Gastrocnemius medialis (tissue), 4 donors: ENCODE data around the gene NUDT8. TPM values are rescaled to one million over a fixed set of nuclear protein-coding genes. Genes with fewer than 3 reads are reported as not detected.

Experiments used
- ATAC-seq, 2 donors: fragments of 150-250 bp; one replicate each; pipeline ENCODE4 v1.9.1; 2016
- DNase-seq, 2 donors: peaks; one replicate each; pipeline ENCODE4 v3.0.0-alpha.2; 2019
- H3K27ac ChIP-seq, 4 donors: fragments of 200-600 bp; sonication (generic); 1 replicate in 1 of 4; 2 replicates in 3 of 4; pipeline ENCODE4 v1.5.1; 2016 to 2018; ENCODE audit warnings: mild to moderate bottlenecking in 2 of 4, moderate library complexity in 1 of 4
- H3K27me3 ChIP-seq, 3 donors: fragments of 200-600 bp; sonication (generic) in 2 of 3; 1 replicate in 1 of 3; 2 replicates in 2 of 3; pipeline versions ENCODE4 v1.5.1 to v1.6.0; 2016 to 2019; ENCODE audit warnings: mild to moderate bottlenecking in 1 of 3, moderate library complexity in 1 of 3
- H3K36me3 ChIP-seq, 2 donors: fragments of 200-600 bp; sonication (generic) in 1 of 2; one replicate each; pipeline ENCODE4 v1.5.1; 2017 to 2018
- H3K4me1 ChIP-seq, 2 donors: fragments of 200-600 bp; sonication (generic) in 1 of 2; one replicate each; pipeline ENCODE4 v1.5.1; 2016 to 2017; ENCODE audit warnings: mild to moderate bottlenecking in 2 of 2
- H3K4me3 ChIP-seq, 4 donors: fragments of 200-600 bp; sonication (generic) in 3 of 4; 1 replicate in 1 of 4; 2 replicates in 3 of 4; pipeline ENCODE4 v1.5.1; 2016 to 2019; ENCODE audit warnings: mild to moderate bottlenecking in 2 of 4
- H3K9me3 ChIP-seq, 3 donors: fragments of 200-600 bp; sonication (generic) in 2 of 3; 1 replicate in 1 of 3; 2 replicates in 2 of 3; pipeline ENCODE4 v1.5.1; 2016 to 2019
- POLR2A ChIP-seq, 2 donors: fragments of 450-650 bp; IDR thresholded peaks; one replicate each; pipeline ENCODE4 v1.6.1; 2017; ENCODE audit warnings: antibody characterized with exemption in 2 of 2, mild to moderate bottlenecking in 2 of 2, moderate library complexity in 2 of 2
- in situ Hi-C, 4 donors: fragments of 200-750 bp; cut with MboI; loops; one replicate each; pipeline versions ENCODE4 v1.15.0 to v1.8.0; 2017; ENCODE audit warnings: low sequenced_read_pairs in 4 of 4
- intact Hi-C: fragments of 100-400 bp; cut with DNase I; formaldehyde crosslinking; loops from one replicate; pipeline ENCODE4 v1.15.1; 2023; ENCODE audit warnings: low total_unique reads
- total RNA-seq, 4 donors: library from RNA; depleted of rRNA; stranded (reverse); fragments of >200 nt; gene quantifications; one replicate each; pipeline versions ENCODE4 v1.1.0 to v1.2.3, GENCODE V29; 2016
- TF ChIP-seq, protein P1 (sequence below), 5 experiments: fragments of 450-650 bp in 3 of 5; fragments of 200-600 bp in 2 of 5; sonication (generic) in 2 of 5; IDR thresholded peaks in 4 of 5; conservative IDR thresholded peaks in 1 of 5; 1 replicate in 4 of 5; 2 replicates in 1 of 5; pipeline ENCODE4 v1.5.1; 2016 to 2019; ENCODE audit warnings: antibody characterized with exemption in 5 of 5, mild to moderate bottlenecking in 3 of 5, moderate library complexity in 3 of 5

The NUDT8 gene
- total RNA-seq, 4 donors from 2014 or later: 23.3 to 42.4 (median 36.2) TPM

DNA sequence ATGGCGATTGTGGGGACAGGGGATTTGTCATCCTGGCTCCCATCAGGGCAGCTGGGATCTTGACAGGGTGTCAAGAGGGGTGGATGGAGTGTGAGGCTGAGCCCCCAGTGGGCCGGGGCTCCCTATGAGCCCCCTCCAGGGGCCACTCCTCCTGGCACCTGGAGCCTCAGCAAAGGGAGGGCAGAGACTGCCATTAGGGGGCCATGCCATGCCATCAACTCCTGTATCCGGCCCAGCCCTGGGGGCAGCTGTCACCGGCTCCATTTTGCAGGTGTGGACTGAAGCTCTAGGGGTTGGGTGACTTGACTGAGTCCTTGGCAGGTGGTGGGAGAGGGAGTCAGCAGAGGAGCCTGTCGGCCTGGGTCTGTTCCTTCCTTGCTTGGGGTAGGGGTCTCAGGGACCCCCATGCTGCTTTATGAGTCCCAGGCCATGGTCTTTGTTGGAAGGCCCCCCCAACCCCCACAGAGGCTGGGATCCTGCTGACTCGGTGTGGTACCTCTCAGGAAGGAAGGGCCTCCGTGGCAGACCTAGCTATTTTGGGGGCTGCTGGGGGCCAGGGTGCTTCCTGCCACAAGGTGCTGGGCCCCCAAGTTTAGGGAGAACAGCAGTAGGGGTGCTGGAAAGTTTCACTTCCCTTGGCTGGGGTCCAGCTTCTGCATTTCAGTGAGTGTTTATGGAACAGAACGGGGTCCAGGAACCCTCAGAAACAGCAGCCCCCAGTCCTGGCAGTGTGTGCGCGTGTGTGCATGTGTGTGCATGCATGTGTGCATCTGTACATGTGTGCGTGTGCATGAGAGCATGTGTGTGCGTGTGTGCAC, 19.3 kb upstream of the NUDT8 start:
- Histone ChIP-seq H3K9me3 (no peaks in the 10 kb centered on the region), H3K4me3 (no peak overlapping the region), H3K27ac (no peak overlapping the region), H3K36me3 (no peaks in the 10 kb centered on the region), H3K27me3 (peaks cover 0 to 5% (median 2%) of the 10 kb centered on the region in 3 donors), H3K4me1 (no peaks in the 10 kb centered on the region)
- no peak for ATAC-seq
- DNase-seq: no peak
- TF ChIP-seq, protein P1, sequence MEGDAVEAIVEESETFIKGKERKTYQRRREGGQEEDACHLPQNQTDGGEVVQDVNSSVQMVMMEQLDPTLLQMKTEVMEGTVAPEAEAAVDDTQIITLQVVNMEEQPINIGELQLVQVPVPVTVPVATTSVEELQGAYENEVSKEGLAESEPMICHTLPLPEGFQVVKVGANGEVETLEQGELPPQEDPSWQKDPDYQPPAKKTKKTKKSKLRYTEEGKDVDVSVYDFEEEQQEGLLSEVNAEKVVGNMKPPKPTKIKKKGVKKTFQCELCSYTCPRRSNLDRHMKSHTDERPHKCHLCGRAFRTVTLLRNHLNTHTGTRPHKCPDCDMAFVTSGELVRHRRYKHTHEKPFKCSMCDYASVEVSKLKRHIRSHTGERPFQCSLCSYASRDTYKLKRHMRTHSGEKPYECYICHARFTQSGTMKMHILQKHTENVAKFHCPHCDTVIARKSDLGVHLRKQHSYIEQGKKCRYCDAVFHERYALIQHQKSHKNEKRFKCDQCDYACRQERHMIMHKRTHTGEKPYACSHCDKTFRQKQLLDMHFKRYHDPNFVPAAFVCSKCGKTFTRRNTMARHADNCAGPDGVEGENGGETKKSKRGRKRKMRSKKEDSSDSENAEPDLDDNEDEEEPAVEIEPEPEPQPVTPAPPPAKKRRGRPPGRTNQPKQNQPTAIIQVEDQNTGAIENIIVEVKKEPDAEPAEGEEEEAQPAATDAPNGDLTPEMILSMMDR (IDR thresholded peaks at IDR 0.05 in 4 of 5, conservative IDR thresholded peaks at IDR 0.05 in 1 of 5): no peak
- no peak for TF ChIP-seq POLR2A (IDR thresholded peaks at IDR 0.05)
- in situ Hi-C loops: no loop called here
- intact Hi-C loops: loop anchor here (10.0 kb wide), 1 partner anchor 56 kb away; no protein-coding TSS in a partner anchor

DNA sequence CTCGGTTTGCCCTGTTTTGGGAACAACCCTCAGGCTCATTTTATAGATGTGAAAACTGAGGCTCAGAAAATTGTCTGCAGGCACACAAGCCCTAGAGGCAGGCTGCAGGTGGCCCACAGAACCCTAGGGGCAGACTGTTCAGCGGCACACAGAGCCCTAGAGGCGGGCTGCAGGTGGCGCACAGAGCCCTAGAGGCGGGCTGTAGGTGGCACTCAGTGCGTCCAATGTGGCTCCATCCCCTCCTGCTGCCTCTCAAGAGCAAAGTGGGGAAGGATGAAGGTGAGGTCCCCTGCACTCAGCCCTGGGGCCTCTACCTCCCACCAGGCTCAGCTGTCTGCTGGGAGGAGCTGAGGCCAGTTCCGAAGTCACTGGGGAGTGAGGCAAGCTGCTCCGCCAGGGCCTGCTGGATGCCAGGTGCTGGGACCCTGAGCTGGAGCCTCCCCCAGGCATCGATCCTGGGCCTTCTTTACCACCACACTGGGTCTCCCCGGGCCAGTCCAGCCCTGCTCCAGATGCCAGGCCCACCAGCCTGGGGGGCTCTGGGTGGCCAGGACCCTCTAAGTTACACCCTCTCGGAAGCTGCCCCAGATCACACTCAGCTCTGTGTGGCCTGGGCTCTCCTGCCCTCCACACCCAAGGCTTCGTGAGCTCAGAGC, 18.5 kb upstream of the NUDT8 start:
- TF ChIP-seq, protein P1 (IDR thresholded peaks at IDR 0.05 in 4 of 5, conservative IDR thresholded peaks at IDR 0.05 in 1 of 5): no peak
- Histone ChIP-seq H3K9me3 (no peaks in the 10 kb centered on the region), H3K36me3 (no peaks in the 10 kb centered on the region), H3K27me3 (peaks cover 0 to 5% (median 2%) of the 10 kb centered on the region in 3 donors), H3K27ac (no peak overlapping the region), H3K4me1 (no peaks in the 10 kb centered on the region), H3K4me3 (no peak overlapping the region)
- DNase-seq (no peak), ATAC-seq (no peak)
- intact Hi-C loops: loop anchor here (10.0 kb wide), 1 partner anchor 57 kb away; no protein-coding TSS in a partner anchor
- in situ Hi-C loops: no loop called here

DNA sequence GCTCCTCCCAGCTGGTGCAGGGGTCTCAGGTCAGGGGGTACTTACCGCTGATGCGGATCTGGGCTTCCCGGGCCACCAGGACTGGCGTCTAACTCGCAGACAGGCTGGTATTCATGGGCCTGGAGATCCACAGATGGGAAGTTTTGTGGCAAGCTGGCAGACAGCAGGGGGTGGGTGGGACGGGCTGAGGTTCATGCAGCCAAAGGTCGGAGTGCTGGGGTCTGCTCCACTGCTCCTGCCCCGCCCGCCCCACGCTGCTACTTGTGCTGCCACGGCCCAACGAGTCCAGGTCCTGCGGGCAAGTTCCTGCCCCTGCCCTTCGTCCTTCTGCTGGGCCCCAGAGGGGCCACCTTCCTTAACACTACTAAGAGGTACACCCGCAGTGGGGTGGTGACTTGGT, 17.7 kb upstream of the NUDT8 start:
- Histone ChIP-seq H3K36me3 (no peaks in the 10 kb centered on the region), H3K27me3 (peaks cover 0 to 5% (median 2%) of the 10 kb centered on the region in 3 donors), H3K4me3 (no peak overlapping the region), H3K27ac (no peak overlapping the region), H3K9me3 (no peaks in the 10 kb centered on the region), H3K4me1 (no peaks in the 10 kb centered on the region)
- in situ Hi-C loops: no loop called here
- DNase-seq (no peak), ATAC-seq (no peak)
- TF ChIP-seq, protein P1 (IDR thresholded peaks at IDR 0.05 in 4 of 5, conservative IDR thresholded peaks at IDR 0.05 in 1 of 5): no peak
- TF ChIP-seq POLR2A (IDR thresholded peaks at IDR 0.05): no peak
- intact Hi-C loops: loop anchor here (10.0 kb wide), 1 partner anchor 57 kb away; no protein-coding TSS in a partner anchor

DNA sequence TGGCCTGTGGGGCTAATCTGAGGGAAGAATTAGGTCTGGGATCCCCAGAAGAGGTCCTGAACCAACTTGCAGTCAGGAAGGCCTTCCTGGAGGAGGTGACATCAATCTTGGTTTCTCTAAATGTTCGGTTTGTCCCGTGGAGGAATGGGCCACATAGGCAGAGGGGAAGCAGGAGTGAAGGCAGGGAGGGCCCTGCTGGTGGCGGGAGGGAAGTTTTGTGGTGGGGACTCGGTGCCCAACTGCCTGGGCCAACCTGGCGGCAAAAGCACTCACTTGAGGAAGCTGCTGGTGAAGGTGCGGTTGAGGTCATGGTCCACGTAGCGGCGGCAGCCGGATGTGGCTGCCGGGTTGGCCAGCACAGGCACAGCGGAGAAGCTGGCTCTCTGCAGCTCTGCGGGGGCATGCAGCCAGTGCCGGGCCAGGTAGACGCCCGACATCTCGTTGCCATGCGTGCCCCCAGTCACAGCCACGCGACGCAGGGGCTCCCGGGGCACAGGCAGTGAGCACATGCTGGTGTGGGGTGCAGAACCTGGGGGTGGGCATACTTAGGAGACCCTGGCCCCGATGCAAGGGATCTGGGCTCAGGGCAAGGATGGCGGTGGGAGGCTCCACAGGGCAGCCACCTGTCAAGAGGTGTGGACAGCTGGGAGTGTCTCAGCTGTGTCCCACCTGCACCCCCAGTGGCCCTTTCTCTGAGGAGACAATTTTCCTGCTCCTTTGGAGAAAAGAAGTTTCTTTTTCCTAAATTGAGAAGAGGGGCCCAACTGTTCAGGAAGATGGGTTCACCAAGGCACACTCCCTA, 17.0 kb upstream of the NUDT8 start:
- H3K4me1 ChIP-seq: no peaks in the 10 kb centered on the region
- H3K27me3 ChIP-seq: peaks cover 0 to 2% (median 2%) of the 10 kb centered on the region in 3 donors
- in situ Hi-C loops (no loop called here), intact Hi-C loops (loop anchor here (10.0 kb wide), 1 partner anchor 58 kb away; no protein-coding TSS in a partner anchor)
- DNase-seq (no peak), ATAC-seq (no peak)
- H3K36me3 ChIP-seq: no peaks in the 10 kb centered on the region
- H3K4me3 ChIP-seq: no peak overlapping the region
- no peak overlapping the region for H3K27ac ChIP-seq
- TF ChIP-seq POLR2A (IDR thresholded peaks at IDR 0.05): no peak
- TF ChIP-seq, protein P1 (IDR thresholded peaks at IDR 0.05 in 4 of 5, conservative IDR thresholded peaks at IDR 0.05 in 1 of 5): no peak
- no peaks in the 10 kb centered on the region for H3K9me3 ChIP-seq
